ENCODE data around the gene PDHX.
A peak's percentile ranks its signal among the peaks of the same experiment; 100 is the strongest.
"Not testable (repeated sequence)": the region's sequence is repeated elsewhere in the genome, so short reads cannot be mapped to it uniquely, and the experiment has no call there.

PDHX gene

DNA sequence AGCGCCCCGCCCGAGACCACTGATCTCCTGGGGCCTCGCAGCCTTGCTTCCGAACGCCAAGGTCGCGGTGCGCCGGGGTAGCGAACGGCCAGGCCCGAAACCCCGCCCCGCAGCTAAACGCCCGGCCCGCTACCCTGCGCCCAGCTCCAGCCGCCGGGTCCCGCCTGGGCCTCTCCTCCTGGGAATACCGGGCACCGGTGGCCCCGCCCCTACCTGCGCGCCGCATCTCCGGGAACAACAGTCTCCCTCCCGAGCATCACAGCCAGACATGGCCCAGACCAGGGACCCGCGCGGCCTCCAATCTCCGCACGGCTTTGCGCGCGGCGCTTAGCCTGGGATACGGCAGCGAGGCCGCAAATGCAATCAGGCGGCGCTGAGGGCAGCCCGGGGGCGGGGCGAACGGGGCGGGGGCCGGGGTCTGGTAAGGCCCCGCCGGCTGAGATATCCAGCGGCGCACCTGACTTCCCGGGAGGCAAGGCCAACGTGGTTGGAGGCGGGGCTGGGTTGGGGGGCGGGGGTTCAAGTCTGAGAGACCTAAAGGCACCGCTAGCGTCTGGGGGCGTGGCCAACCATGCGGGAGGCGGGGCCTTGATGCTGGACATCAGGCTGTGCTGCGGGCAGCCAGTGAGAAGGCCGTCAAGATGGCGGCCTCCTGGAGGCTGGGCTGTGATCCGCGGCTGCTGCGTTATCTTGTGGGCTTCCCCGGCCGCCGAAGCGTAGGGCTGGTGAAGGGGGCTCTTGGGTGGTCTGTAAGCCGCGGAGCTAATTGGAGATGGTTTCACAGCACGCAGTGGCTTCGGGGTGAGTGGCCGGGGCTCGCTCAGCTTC is at the start of gene PDHX, which contains the start of gene APIP:
TSS of gene PDHX (plus strand) at position 604 of the 828 bp plus-strand sequence. CDS start at position 642, 38 bp downstream.
TSS of gene APIP (minus strand) at position 365 of the 828 bp plus-strand sequence. CDS start at position 270, 95 bp downstream.
- peak; percentile 91 for DNase-seq (ENCODE audit: low read depth)

DNA sequence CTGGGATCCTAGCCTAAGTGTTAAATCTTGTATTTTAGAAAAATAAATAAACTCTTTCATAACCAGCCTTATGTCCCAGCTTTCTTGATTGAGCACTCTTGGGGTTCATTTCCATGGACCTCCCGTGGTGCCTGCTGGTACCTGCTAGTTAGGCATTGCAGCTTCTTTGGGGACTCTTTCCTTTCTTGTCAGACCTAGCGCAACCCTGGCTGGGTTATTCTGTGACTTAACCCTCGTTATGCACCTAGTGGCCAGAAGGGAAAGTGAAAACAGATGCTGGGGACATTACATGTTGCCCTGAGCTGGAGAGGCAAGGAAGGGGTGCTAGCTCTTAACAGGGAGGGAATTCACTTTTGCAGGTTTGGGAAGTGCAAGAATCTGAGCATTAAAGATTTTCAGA is 47.0 kb upstream of the PDHX start:
- DNase-seq (ENCODE audit: low read depth): no peak

DNA sequence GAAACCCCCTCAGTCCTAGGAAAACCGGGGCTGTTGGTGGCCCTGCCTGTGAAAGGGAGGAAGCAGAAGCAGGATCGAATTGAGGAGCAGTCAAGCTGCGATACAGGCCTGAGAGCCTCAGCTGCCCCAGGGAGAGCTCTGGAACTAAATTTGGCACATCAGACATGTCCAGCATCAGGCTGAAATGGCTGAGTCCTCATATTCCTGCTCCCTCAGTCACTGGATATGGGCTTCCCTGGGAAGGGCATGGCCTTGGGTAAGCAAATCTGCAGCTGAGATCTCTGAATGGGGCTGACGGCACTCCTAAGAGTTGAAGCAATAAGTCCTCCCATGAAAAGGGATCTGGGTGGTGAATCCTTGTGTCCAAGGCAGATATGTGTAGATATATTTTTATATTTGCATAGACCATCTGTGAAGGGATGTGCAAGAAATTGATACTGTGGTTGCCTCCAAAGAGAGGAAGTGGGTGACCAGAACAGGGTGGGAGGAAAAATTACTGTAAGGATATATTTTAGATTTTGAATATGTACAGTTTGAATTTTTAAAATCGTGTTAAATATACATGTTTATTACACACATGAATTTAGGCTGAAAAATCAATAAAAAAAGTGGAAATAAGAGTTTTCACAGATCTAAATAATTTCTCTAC is 45.7 kb upstream of the PDHX start:
- DNase-seq (ENCODE audit: low read depth): no peak

DNA sequence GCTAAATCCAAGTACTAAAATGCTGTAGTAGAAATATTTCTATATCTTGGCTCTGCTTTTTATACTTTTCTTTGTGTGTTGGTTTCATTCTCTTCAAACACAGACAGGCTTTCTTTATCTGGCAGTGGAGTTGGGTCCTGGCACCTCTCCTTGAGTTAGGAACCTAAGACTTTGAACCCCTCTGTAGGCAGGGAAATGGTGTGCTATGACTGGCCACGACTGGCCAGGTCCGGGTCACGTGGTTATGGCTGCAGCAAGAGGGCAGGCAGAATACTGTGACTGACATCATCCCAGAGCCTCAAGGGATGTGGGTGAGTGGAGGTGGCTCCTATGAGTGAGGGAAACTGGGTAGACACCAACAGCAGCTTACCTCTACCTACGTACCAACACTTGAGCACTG is 42.2 kb upstream of the PDHX start:
- DNase-seq (ENCODE audit: low read depth): no peak

DNA sequence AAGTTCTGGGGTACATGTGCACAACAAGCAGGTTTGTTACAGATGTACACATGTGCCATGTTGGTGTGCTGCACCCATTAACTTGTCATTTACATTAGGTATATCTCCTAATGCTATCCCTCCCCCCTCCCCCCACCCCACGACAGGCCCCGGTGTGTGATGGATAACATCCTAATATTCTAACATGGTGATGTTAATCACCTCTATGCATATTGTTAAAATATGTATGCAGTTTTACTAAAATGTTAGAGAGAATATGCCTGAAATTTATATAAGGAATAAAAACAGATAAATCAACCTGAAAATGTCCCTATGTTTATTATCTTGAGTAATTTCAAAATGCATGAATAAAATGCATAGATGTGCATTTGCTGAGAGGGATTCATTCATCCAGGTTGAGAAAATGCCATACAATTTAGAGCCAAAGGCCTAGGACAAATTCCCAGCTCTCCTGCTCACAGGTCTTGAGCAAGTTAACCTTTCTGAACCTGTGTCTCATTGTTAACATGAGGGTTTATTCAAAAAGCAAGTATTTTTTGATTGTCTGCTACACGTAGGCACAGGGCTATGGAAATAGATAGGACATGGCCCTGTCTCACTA is 38.9 kb upstream of the PDHX start:
- no peak for DNase-seq (ENCODE audit: low read depth)

DNA sequence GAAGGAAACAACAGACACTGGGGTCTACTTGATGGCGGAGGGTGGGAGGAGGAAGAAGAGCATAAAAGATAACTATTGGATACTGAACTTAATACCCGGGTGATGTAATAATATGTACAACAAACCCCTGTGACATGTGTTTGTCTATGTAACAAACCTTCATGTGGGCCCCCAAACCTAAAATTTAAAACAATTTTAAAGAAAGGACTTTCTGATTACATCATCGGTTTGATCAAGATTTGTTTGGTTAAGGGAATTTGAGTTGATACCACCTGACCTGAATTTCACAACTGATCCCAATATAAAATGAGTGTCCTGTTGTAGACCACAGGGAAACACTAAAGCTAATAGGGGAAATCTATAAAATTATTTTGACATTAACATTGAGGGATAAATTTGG is 34.5 kb upstream of the PDHX start:
- DNase-seq (ENCODE audit: low read depth): no peak

DNA sequence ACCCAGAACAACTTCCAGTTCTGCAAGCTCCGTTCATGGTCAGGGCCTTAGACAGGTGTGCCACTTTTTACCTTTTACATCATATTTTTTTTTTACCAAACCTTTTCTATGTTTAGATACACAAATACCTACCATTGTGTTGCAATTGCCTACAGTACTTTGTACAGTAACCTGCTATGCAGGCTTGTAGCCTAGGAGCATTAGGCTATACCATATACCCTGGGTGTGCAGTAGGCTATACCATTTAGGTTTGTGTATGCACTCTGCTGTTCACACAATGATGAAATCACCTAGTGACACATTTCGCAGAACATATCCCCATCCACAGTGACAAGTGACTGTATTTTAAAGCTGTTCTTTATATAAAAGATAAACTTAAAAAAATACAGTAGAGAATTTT is 29.8 kb upstream of the PDHX start:
- no peak for DNase-seq (ENCODE audit: low read depth)

DNA sequence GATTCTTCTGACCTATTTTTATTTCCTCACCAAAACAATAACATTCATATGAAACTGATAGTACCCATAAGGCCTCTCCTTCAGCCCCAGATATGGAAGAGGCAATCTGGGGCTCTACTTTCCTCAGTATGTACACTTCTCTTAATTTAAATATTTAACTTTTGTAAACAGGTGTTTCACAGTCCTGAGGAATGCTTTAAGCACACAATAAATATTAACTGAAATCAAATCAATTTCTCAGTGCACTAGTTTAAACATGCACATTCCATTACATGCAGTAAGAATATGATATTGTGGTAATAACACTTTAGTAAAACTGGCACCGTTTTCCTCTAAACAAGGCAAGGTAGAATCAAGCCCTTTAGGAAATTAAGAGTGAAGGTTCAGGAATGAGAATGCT is 29.2 kb upstream of the PDHX start:
- no peak for DNase-seq (ENCODE audit: low read depth)

DNA sequence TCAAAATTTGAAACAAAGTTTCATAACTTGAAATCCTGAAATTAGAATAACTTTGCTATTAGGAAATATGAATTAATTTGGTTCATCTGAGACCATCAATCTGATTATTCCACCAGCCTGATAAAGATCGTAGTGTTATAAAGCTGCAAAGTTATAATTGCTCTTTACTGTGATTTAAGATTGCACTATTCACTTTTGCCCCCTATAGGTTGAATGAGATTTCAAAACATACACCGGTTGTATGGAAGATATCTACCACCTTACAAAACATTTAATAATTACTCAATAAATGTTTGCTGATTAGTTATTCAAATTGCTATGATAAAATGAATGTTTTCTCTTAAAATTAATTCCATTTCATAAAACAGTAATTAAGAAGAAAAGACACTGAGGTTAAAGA is 26.3 kb upstream of the PDHX start:
- DNase-seq (ENCODE audit: low read depth): no peak

DNA sequence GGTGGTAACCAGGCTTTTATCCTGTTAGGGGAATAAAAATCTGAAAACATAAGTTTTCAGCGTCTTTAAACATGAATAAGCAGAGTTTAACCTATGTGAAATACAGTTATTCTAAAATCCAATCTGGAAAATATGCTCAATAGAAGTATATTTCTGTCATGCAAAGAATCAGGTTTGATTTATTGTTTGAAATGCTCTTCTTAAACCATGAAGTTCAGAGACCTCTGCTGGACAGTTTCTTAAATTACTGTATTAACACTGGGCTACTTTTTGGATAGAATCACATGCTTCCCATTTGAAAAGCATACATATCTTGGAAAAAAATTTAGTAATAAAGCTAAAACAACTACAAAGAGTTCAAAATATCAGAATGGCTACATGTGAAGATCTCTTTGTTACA is 25.6 kb upstream of the PDHX start:
- DNase-seq (ENCODE audit: low read depth): no peak

DNA sequence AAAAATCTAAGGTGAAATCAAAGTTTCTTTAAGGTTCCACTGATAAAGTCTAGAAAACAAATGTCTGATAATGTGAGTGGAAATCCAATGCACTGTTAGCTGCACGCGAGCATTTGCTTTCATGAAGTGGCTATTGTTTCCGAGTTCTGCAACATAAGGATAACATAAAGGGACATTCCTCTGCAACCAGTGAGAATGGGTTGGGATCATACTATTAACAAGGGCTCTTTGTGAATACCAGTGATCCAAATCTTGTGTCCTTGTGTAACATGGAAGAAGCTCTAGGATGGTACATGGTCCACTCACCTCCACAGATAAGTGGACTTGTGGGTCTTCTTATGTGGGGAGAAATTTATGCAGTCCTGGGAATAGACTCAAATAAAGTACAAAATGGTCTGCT is 24.8 kb upstream of the PDHX start:
- no peak for DNase-seq (ENCODE audit: low read depth)

DNA sequence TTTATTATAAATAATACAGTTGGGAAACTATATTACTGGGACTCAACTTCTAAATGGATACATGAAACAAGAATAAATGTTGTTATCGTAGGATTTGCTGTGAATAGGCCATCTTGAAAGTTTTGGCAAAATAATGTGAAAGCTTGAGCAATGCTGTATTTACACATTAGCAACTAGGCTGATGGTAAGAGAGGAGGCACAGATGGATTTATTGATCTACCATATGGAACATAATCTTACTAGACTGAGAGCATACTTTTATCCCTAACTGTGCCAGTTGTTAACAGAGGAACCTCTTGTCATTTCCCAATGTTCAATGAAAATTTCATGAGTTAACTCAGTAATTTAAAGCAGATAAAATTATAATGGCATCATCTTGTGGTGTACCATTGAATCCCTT is 23.0 kb upstream of the PDHX start:
- DNase-seq (ENCODE audit: low read depth): no peak

DNA sequence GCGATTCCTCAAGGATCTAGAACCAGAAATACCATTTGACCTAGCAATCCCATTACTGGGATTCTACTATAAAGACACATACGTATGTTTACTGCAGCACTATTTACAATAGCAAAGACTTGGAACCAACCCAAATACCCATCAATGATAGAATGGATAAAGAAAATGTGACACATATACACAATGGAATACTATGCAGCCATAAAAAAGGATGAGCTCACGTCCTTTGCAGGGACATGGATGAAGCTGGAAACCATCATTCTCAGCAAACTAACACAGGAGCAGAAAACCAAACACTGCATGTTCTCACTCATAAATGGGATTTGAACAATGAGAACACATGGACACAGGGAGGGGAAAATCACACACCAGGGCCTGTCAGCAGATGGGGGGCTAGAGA is 20.2 kb upstream of the PDHX start:
- DNase-seq (ENCODE audit: low read depth): not testable (repeated sequence)

DNA sequence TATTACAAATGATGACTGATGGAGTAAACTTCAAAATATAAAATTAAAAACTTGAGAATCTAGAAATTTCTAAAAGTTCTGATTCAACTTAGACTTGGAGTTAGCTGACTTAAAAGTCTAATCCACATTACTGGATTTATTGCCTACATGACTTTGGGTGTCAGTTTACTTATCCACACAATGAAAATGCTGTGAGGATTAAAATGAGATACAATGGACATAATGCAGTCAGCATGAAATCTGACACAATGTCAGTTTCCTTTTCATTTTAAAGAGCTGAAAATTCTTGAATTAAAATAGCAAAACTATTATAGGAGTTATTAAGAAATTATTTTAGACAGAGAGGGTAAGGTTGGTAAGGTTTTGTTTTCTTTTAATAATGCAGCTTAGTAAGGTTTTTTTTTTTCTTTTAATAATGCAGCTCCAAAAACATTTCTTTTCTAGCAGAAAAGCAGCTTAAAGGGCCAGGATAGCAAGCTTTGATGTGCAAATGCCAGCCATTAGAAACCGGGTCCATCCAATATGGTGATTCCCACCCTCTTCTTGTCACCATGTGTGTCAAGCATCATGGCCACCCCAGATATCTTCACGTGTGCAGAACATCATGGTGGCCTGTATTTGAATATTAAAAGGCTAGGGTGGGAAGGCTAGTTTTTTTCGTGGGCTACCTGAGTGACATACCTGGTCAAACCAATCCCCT is 19.1 kb upstream of the PDHX start:
- no peak for DNase-seq (ENCODE audit: low read depth)

DNA sequence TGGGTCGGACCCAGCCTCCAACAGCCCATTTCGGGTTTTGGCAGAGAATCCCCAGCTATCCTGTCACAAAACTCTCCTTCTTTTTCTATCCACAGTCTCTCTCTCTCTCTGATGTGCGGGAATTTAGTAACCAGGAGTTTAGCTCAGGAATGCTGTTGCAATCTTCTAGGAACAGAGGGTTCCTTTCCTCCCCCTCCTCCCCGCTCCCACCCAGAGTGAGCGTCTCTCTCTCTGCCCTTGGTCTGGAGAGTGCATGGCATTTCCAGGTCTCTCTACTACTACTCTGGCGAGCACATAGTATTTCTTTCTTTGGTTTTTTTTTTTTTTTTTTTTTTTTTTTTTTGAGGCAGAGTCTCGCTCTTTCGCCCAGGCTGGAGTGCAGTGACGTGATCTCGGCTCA is 17.9 kb upstream of the PDHX start:
- no peak for DNase-seq (ENCODE audit: low read depth)

DNA sequence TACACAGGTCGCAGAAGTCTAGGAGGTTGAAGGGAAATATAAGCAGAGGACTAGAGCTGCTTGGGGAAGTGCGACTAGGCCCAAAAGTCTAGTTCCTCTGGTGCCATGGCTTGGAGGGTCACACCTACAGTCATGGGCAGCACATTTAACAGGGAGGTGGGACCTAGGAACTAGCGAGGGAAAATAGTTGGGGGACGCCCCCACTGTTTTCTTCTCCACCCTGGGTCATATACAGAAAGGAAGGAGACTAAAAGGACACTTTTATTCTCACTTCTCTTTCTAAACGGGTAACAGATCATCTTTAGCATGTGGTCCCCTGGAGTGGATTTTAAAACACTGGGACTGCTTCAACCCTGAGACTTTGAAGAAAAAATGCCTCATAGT is 16.8 kb upstream of the PDHX start:
- no peak for DNase-seq (ENCODE audit: low read depth)

DNA sequence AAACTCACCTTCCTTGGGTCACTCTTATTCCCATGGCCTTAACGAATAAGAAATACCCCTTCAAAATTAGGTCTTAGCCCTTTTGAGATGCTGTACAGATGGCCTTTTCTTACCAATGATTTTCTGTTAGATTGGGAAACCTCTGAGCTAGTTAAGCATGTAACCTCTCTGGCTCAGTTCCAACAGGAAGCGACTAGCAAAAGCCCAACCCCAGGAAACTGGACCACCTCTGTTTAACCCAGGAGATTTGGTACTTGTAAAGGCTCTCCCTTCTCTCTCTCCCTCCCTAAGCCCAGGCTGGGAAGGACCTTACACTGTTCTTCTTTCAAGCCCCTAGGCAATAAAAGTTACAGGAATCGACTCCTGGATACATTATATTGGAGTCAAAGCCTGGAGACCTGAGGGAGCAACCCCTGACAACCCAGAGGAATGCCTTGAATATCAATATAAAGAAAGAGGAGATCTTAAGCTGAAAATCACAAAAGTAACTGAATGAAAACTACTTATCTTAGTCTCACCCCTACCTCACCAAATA is 11.9 kb upstream of the PDHX start:
- no peak for DNase-seq (ENCODE audit: low read depth)

DNA sequence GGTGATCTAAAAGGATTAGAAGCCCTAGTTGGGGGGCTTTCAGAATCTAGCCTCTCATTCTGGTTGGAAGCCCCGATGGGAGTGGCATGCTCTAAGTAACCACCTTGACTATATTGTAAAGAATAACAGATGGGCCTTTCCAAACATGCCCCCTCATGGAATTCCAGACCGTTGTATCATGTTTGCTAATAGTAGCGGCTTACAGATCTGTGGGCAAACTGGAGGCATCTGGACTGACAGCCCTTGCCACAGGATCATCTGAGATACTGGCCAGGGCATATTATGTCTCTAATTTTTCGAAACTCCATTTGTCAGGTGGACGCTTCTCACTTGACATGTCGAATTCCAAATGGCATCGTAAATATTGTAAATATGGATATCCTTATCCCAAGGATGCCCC is 10.8 kb upstream of the PDHX start:
- DNase-seq (ENCODE audit: low read depth): no peak

DNA sequence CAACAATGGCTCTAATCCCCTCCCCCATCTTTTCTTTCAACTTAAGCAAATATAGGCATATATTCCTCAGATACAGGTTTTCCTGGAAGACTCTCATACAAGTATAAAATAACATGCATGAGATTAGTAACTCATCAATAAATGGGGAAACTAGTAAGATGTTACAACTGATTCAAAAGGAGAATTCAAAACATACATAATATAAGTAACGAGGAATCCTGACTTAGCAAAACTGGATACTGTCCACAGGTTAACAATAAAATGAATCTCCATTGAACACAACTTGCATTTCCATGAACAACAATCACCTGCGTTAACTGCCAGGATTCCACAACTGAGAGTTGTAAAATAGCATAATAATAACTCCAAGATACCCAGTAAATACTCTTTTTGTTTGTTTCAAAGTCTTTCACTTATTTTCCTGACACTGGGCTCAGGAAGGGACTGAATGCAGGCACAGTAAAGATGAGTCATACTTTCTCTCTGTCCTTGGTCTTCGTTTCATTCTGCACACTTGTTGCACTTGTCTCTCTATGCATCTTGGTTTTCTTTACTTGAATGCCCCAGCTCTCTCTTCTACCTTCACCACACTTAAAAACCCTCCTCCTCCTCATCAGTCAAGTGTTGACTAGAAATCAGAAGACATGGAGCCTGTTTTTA is 8.4 kb upstream of the PDHX start:
- DNase-seq (ENCODE audit: low read depth): no peak

DNA sequence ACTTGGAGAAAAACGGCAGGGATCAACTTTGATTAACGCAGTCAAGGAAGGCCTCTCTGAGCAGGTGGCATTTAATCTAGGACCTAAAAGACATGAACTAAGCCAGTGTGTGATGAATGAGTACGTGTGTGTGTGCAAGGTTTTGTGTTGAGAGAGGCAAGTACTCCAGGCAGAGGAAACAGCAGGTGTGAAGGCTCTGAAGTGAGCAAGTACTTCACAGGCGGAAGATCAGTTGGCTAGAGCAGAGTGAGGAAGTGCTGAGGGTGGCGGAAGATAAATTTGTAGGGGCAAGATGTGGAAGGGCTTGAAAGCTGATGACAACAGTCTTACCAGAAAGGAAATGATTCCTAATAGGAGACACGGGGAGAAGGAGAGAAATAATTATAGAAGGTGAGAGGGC is 7.0 kb upstream of the PDHX start:
- no peak for DNase-seq (ENCODE audit: low read depth)

DNA sequence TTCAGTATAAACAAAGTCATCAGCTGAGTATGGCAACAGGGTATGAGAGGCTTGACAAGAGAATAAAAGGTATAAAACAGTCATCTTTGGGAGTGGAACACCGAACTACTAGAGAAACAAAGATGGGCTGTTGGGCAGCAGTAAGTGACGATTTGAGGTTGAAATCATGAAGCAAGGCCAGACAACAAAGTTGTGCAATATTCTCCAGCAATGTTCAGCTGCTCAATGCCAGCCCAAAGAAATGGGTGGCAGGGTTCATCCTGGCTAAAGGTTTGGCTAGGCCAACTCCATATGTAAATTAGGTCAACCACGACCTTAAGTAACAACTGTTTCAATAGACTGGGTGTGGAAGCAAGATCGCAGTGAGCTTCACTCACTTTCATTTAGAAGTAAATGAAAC is 6.5 kb upstream of the PDHX start:
- DNase-seq (ENCODE audit: low read depth): no peak

DNA sequence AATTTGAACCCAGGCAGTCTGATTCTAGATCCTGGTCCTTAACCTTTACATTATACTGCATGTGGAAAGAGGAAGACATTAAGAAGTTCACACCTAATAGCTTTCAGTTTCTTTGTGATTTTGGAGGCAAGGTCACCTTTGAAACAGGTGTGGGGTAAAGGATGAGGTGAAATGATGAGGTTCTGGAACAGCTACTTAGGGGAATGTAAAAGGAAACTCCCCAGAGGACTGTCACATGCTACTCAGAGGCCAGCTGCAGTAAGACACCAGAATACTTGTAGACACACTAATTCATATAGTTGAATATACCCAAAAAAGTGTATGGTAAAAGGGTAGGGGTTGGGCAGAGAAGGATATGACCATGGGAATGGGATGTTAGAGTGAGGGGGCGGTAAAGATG is 5.6 kb upstream of the PDHX start:
- DNase-seq (ENCODE audit: low read depth): no peak

Data from stimulated activated CD8-positive, alpha-beta memory T cell treated with anti-CD3 and anti-CD28 coated beads, Interleukin-15, amount 100 ng/mL, for 24 hours (primary cell).